CD4-positive, alpha-beta T cell treated with Interleukin-15 for 1 hour (primary cell): ENCODE measurements around the gene P2RY11.
A peak's percentile ranks its signal among the peaks of the same experiment; 100 is the strongest.

Source experiments
- DNase-seq: peaks from one replicate; pipeline ENCODE4 v3.0.0-alpha.2; 2020

The P2RY11 gene

GRCh38 chr19:10111405-10111811 is at the start of gene P2RY11:
Gene P2RY11 (plus strand): TSS chr19:10111693. CDS start chr19:10111722, 29 bp downstream.
- peak; percentile 59 for DNase-seq

GRCh38 chr19:10061717-10062310 is 49.7 kb upstream of the P2RY11 start:
- DNase-seq = no peak

- DNase-seq = no peak
Measured at GRCh38 chr19:10068205-10068604, 43.3 kb upstream of the P2RY11 start.

- DNase-seq = no peak
Measured at GRCh38 chr19:10069046-10069445, 42.4 kb upstream of the P2RY11 start.

- no peak for DNase-seq
Measured at GRCh38 chr19:10070730-10071446, 40.6 kb upstream of the P2RY11 start.

- DNase-seq = peak; percentile 50
Measured at GRCh38 chr19:10074153-10074552, 37.3 kb upstream of the P2RY11 start.

- DNase-seq = no peak
Measured at GRCh38 chr19:10076535-10076934, 35.0 kb upstream of the P2RY11 start.

GRCh38 chr19:10078329-10078728 is 33.2 kb upstream of the P2RY11 start:
- DNase-seq = no peak

- no peak for DNase-seq
Measured at GRCh38 chr19:10079031-10079453, 32.5 kb upstream of the P2RY11 start.

GRCh38 chr19:10083911-10084310 is 27.6 kb upstream of the P2RY11 start:
- no peak for DNase-seq

GRCh38 chr19:10084803-10085202 is 26.7 kb upstream of the P2RY11 start:
- DNase-seq = no peak

GRCh38 chr19:10085641-10086590 is 25.6 kb upstream of the P2RY11 start, which contains the start of gene SHFL:
Gene SHFL (plus strand): TSS chr19:10086317. CDS start chr19:10086428, 111 bp downstream.
- DNase-seq = peak; percentile 86

GRCh38 chr19:10086591-10087192 is 24.8 kb upstream of the P2RY11 start:
- DNase-seq = peak; percentile 35

GRCh38 chr19:10087296-10088061 is 24.0 kb upstream of the P2RY11 start:
- no peak for DNase-seq

GRCh38 chr19:10088949-10089554 is 22.4 kb upstream of the P2RY11 start:
- DNase-seq = no peak

GRCh38 chr19:10089801-10090375 is 21.6 kb upstream of the P2RY11 start:
- DNase-seq = no peak

GRCh38 chr19:10091370-10091687 is 20.2 kb upstream of the P2RY11 start:
- DNase-seq = no peak

GRCh38 chr19:10091895-10092641 is 19.4 kb upstream of the P2RY11 start:
- DNase-seq = no peak

GRCh38 chr19:10092648-10093294 is 18.7 kb upstream of the P2RY11 start:
- no peak for DNase-seq
